HTERT RPE-1 (cell line): Measurements from ENCODE around the gene GRM5.

Experiments used
- in situ Hi-C: fragments of 300-500 bp; cut with MboI; formaldehyde crosslinking; loops from 4 replicates; pipeline ENCODE4 v1.14.3; 2020; ENCODE audit warnings: low sequenced_read_pairs

Gene GRM5

DNA sequence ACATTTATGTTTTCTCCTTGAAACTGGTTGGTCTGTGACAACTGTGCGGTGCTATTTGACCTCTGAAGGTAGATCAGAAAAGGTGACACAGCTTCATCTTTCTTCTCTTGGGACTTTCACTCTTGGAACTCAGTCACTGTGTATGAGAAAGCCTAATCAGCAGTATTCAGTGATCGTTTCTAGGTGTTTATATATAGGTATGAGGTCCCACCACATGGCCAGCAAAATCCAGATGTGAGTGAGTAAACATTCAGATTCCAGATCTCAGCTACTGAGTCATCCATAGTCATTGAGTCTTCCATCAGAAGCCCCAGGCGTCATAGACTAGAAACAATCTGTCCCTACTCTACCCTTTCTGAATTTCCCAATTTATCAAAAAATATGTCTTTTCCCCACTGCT lies 610.9 kb downstream of the GRM5 start:
- in situ Hi-C loops = no loop called here
